ENCODE results near the gene VWDE.

The VWDE gene

GRCh38 chr7:12357508-12357907, 46.2 kb downstream of the VWDE start:
- Histone ChIP-seq H3K4me2 (ENCODE audit: low read length) (no peak overlapping the region), H3K27ac (ENCODE audit: low read length) (no peak overlapping the region), H3K27me3 (ENCODE audit: low read depth, low read length) (no peaks in the 10 kb centered on the region), H3K36me3 (replicated peaks; ENCODE audit: low read depth, low read length) (no peaks in the 10 kb centered on the region), H3K79me2 (ENCODE audit: low read length) (no peaks in the 10 kb centered on the region), H3K4me3 (ENCODE audit: low read length) (no peak overlapping the region), H2AFZ (ENCODE audit: low read depth, low read length) (no peak overlapping the region), H3K9me3 (ENCODE audit: insufficient read depth, low read length) (no peaks in the 10 kb centered on the region), H3K9ac (ENCODE audit: low read length) (no peak overlapping the region), H4K20me1 (ENCODE audit: insufficient read depth, low read length) (no peaks in the 10 kb centered on the region), H3K4me1 (ENCODE audit: low read length) (no peaks in the 10 kb centered on the region)
- TF ChIP-seq EZH2phosphoT487 (IDR thresholded peaks at IDR 0.05; ENCODE audit: low read depth), result no peak
- TF ChIP-seq, protein P1, sequence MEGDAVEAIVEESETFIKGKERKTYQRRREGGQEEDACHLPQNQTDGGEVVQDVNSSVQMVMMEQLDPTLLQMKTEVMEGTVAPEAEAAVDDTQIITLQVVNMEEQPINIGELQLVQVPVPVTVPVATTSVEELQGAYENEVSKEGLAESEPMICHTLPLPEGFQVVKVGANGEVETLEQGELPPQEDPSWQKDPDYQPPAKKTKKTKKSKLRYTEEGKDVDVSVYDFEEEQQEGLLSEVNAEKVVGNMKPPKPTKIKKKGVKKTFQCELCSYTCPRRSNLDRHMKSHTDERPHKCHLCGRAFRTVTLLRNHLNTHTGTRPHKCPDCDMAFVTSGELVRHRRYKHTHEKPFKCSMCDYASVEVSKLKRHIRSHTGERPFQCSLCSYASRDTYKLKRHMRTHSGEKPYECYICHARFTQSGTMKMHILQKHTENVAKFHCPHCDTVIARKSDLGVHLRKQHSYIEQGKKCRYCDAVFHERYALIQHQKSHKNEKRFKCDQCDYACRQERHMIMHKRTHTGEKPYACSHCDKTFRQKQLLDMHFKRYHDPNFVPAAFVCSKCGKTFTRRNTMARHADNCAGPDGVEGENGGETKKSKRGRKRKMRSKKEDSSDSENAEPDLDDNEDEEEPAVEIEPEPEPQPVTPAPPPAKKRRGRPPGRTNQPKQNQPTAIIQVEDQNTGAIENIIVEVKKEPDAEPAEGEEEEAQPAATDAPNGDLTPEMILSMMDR (IDR thresholded peaks at IDR 0.05; ENCODE audit: low read depth, low read length), result no peak

GRCh38 chr7:12351843-12352242, 51.8 kb downstream of the VWDE start:
- Histone ChIP-seq H3K9me3 (ENCODE audit: insufficient read depth, low read length) (no peaks in the 10 kb centered on the region), H3K4me1 (ENCODE audit: low read length) (no peaks in the 10 kb centered on the region), H3K4me3 (ENCODE audit: low read length) (no peak overlapping the region), H3K9ac (ENCODE audit: low read length) (no peak overlapping the region), H3K4me2 (ENCODE audit: low read length) (no peak overlapping the region), H3K27me3 (ENCODE audit: low read depth, low read length) (no peaks in the 10 kb centered on the region), H3K79me2 (ENCODE audit: low read length) (no peaks in the 10 kb centered on the region), H4K20me1 (ENCODE audit: insufficient read depth, low read length) (no peaks in the 10 kb centered on the region), H3K36me3 (replicated peaks; ENCODE audit: low read depth, low read length) (no peaks in the 10 kb centered on the region), H2AFZ (ENCODE audit: low read depth, low read length) (no peak overlapping the region), H3K27ac (ENCODE audit: low read length) (no peak overlapping the region)
- TF ChIP-seq, protein P1 (IDR thresholded peaks at IDR 0.05; ENCODE audit: low read depth, low read length), result no peak
- TF ChIP-seq EZH2phosphoT487 (IDR thresholded peaks at IDR 0.05; ENCODE audit: low read depth), result no peak

GRCh38 chr7:12350971-12351370, 52.7 kb downstream of the VWDE start:
- H3K27me3 ChIP-seq (ENCODE audit: low read depth, low read length), result no peaks in the 10 kb centered on the region
- no peaks in the 10 kb centered on the region for H3K79me2 ChIP-seq (ENCODE audit: low read length)
- no peak overlapping the region for H3K9ac ChIP-seq (ENCODE audit: low read length)
- H4K20me1 ChIP-seq (ENCODE audit: insufficient read depth, low read length), result no peaks in the 10 kb centered on the region
- H3K4me3 ChIP-seq (ENCODE audit: low read length), result no peak overlapping the region
- H3K9me3 ChIP-seq (ENCODE audit: insufficient read depth, low read length), result no peaks in the 10 kb centered on the region
- H2AFZ ChIP-seq (ENCODE audit: low read depth, low read length), result no peak overlapping the region
- H3K27ac ChIP-seq (ENCODE audit: low read length), result no peak overlapping the region
- no peaks in the 10 kb centered on the region for H3K4me1 ChIP-seq (ENCODE audit: low read length)
- no peak overlapping the region for H3K4me2 ChIP-seq (ENCODE audit: low read length)
- no peaks in the 10 kb centered on the region for H3K36me3 ChIP-seq (replicated peaks; ENCODE audit: low read depth, low read length)
- no peak for TF ChIP-seq EZH2phosphoT487 (IDR thresholded peaks at IDR 0.05; ENCODE audit: low read depth)
- TF ChIP-seq, protein P1 (IDR thresholded peaks at IDR 0.05; ENCODE audit: low read depth, low read length), result no peak

GRCh38 chr7:12337095-12337494, 66.6 kb downstream of the VWDE start:
- H3K9ac ChIP-seq (ENCODE audit: low read length), result no peak overlapping the region
- no peak overlapping the region for H3K27ac ChIP-seq (ENCODE audit: low read length)
- no peak overlapping the region for H3K4me3 ChIP-seq (ENCODE audit: low read length)
- H2AFZ ChIP-seq (ENCODE audit: low read depth, low read length), result no peak overlapping the region
- H4K20me1 ChIP-seq (ENCODE audit: insufficient read depth, low read length), result no peaks in the 10 kb centered on the region
- H3K9me3 ChIP-seq (ENCODE audit: insufficient read depth, low read length), result no peaks in the 10 kb centered on the region
- no peaks in the 10 kb centered on the region for H3K79me2 ChIP-seq (ENCODE audit: low read length)
- H3K27me3 ChIP-seq (ENCODE audit: low read depth, low read length), result no peaks in the 10 kb centered on the region
- H3K36me3 ChIP-seq (replicated peaks; ENCODE audit: low read depth, low read length), result no peaks in the 10 kb centered on the region
- TF ChIP-seq, protein P1 (IDR thresholded peaks at IDR 0.05; ENCODE audit: low read depth, low read length), result no peak
- no peak for TF ChIP-seq EZH2phosphoT487 (IDR thresholded peaks at IDR 0.05; ENCODE audit: low read depth)
- H3K4me2 ChIP-seq (ENCODE audit: low read length), result no peak overlapping the region
- H3K4me1 ChIP-seq (ENCODE audit: low read length), result no peaks in the 10 kb centered on the region

Measured in OCI-LY3 (cell line).